ENCODE results near the gene GORASP2. TPM values are rescaled to one million over a fixed set of nuclear protein-coding genes. Genes with fewer than 3 reads are reported as not detected.

GORASP2 gene
- total RNA-seq, 1 experiment from 2014 or later = 87.9 TPM

GRCh38 chr2:170971071-170971470 is 42.0 kb downstream of the GORASP2 start (continued):
- TF ChIP-seq REST (IDR thresholded peaks at IDR 0.05; ENCODE audit: low read depth) = no peak
- no peak for TF ChIP-seq JUND (IDR thresholded peaks at IDR 0.05)
- TF ChIP-seq ZBTB33 (IDR thresholded peaks at IDR 0.05; ENCODE audit: extremely low read depth, insufficient replicate concordance, low read length) = no peak
- TF ChIP-seq CTCF (IDR thresholded peaks at IDR 0.05 in 2 of 3, conservative IDR thresholded peaks at IDR 0.05 in 1 of 3; ENCODE audit: borderline replicate concordance in 1 of 3, insufficient read depth in 1 of 3, low read depth in 2 of 3, low read length in 2 of 3) = no peak
